Right lobe of liver (tissue), 6 donors: ENCODE data around the gene C11orf21. TPM values are rescaled to one million over a fixed set of nuclear protein-coding genes. Genes with fewer than 3 reads are reported as not detected.

Experiments
- ATAC-seq, 4 donors: fragments of 200-7000 bp; cut with Tn5 transposase; one replicate each; pipeline ENCODE4 v1.9.1; 2020; ENCODE audit warnings: mild to moderate bottlenecking in 4 of 4, moderate library complexity in 4 of 4
- DNase-seq, 3 donors: peaks; one replicate each; pipeline ENCODE4 v3.0.0-alpha.2; 2020
- H3K27ac ChIP-seq, 3 donors: fragments of 200-600 bp; one replicate each; pipeline ENCODE4 v1.8.0; 2022
- H3K27me3 ChIP-seq, 2 donors: fragments of 200-600 bp; one replicate each; pipeline ENCODE4 v1.8.0; 2022
- H3K36me3 ChIP-seq, 4 donors: fragments of 200-600 bp; sonication (generic) in 1 of 4; one replicate each; pipeline versions ENCODE4 v1.5.1 to v1.8.0; 2017 to 2022; ENCODE audit warnings: control low read depth in 1 of 4
- H3K4me1 ChIP-seq, 4 donors: fragments of 200-600 bp; sonication (generic) in 1 of 4; one replicate each; pipeline versions ENCODE4 v1.5.1 to v1.8.0; 2017 to 2022; ENCODE audit warnings: control low read depth in 1 of 4
- H3K4me3 ChIP-seq, 3 donors: fragments of 200-600 bp; one replicate each; pipeline ENCODE4 v1.8.0; 2022
- H3K9me3 ChIP-seq, 4 donors: fragments of 200-600 bp; sonication (generic) in 1 of 4; one replicate each; pipeline versions ENCODE4 v1.5.1 to v1.8.0; 2017 to 2022; ENCODE audit warnings: control low read depth in 1 of 4
- CTCF ChIP-seq, 4 donors: fragments of 200-600 bp in 3 of 4; fragments of 450-650 bp in 1 of 4; IDR thresholded peaks; one replicate each; pipeline versions ENCODE4 v1.5.1 to v1.8.0; 2016 to 2022; ENCODE audit warnings: antibody characterized with exemption in 4 of 4, mild to moderate bottlenecking in 2 of 4
- POLR2A ChIP-seq: fragments of 450-650 bp; IDR thresholded peaks from one replicate; pipeline ENCODE4 v1.6.1; 2017; ENCODE audit warnings: antibody characterized with exemption, mild to moderate bottlenecking
- WGBS: methylation state at CpG from one replicate; pipeline ENCODE4 v1.1.6; 2018; ENCODE audit warnings: low coverage, low lambda C conversion rate; ENCODE audit not compliant: insufficient coverage; ENCODE audit errors: missing lambda C conversion rate; 5-methylcytosine and 5-hydroxymethylcytosine counted together
- intact Hi-C, 2 donors: fragments of 100-400 bp; cut with DNase I; formaldehyde crosslinking; loops; one replicate each; pipeline versions ENCODE4 v1.11.2 to v1.14.1; 2022
- total RNA-seq, 6 experiments: library from RNA; depleted of rRNA in 2 of 6; stranded (reverse); fragments of >200 nt in 2 of 6; fragmentation: NEBNext Ultra II Directional in 3 of 6; extraction: Animal tissue kit (Norgen Biotek cat#: 25700) in 3 of 6; gene quantifications; one replicate each; pipeline versions ENCODE4 v1.1.0 to v1.2.4, GENCODE V29; 2016 to 2023
- donor health status: DM: no; HTN: yes; CAD: no.
- donor health status: DM: no; HTN: no; CAD: no.
- donor health status: DM: no; HTN: no; CAD: no.
- donor health status: DM: no; HTN: yes; CAD: no.
- donor health status: DM: no; HTN: yes; CAD: no.

C11orf21 gene
- total RNA-seq, 6 experiments from 2014 or later: 0.25 to 0.51 (median 0.39) TPM

DNA sequence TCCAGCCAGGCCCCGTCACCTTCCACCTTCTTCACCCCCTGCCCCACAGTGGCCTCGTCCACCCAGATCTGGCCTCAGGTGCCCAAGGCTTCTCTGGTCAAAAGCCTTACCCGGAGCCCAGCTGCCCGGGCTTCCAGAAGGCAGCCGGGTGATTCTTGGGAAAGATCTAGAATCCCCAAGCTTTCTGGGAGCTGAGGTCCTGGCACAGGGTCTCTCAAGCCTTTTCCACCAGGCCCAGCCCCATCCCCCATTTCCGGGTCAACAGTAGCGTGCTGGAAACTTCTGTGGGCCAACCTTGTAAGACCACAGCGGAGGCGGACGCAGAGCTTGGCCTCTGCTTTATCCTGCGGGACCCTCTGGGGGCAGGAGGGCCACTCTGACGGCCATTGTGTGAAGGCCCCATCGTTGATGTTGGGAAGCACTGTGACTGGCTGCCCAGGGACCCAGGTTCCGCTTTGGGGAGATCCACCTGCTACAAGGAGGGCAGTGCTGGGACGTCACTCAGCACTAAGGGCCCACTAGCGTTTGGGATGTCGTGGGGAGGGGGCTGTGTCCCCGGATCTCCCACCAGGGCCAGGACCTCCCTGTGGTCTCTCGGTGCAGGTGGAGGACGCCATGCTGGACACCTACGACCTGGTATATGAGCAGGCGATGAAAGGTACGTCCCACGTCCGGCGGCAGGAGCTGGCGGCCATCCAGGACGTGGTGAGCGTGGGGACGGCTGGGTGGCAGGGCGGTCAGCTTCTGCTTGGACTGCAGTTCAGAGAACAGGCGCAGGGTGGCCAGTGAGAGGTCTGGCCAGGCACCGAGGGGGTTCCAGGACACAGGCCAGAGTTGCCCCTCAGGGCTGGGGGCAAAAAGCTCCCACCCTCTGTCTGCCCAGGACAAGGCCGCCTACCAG, 11.6 kb upstream of the C11orf21 start:
- Histone ChIP-seq H3K27ac (no peak overlapping the region), H3K9me3 (no peaks in the 10 kb centered on the region), H3K4me1 (peaks cover 0 to 7% (median 0%) of the 10 kb centered on the region in 4 donors), H3K4me3 (no peak overlapping the region), H3K36me3 (no peaks in the 10 kb centered on the region), H3K27me3 (no peaks in the 10 kb centered on the region)
- intact Hi-C loops: no loop called here
- DNase-seq (peak in 2 of 3 donors; percentile 47 to 58), ATAC-seq (no peak)
- TF ChIP-seq CTCF (IDR thresholded peaks at IDR 0.05) (no peak), POLR2A (no peak)
- WGBS: 84% methylated on average over 12 of the region's 34 CpGs

DNA sequence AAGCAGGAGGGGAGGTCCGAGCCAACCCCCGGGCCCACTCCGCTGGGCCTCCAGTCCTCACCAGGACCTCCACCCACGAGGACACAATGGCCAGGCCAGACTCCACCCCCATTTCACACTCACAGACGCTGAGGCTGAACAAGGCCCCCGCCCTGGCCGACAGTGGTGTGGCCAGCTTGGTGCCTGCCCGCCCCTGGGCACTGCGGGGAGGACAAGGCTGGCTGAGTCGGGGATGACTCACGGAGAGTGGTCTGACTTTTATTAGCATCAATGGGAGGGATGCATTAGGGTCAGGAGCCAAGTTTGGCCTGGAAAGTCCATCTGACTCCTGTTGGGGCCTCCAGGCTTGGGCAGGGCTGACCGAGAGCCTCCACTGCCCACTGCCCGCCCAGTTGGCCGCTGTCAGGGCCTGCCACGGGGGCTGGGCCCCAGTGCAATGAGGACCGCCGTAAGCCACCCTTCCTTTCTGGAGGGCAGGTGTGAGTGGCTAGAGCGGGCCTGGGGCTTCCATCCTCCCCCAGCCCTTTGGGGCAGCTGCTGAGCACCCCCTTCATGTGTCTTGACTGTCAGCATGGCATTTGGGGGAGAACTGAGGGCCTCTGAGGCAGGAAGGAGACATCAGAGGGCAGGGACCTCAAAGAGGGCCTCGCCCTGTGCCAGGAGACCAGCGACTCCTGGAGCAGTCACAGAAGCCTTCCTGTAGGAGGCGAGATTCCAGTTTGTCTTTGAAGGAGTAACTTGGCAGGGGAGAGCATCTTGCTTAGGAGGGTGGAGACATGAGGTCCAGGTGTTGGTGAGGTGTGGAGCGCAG, 10.7 kb upstream of the C11orf21 start:
- no peak overlapping the region for H3K4me3 ChIP-seq
- intact Hi-C loops: no loop called here
- no peak for ATAC-seq
- peaks cover 0 to 7% (median 0%) of the 10 kb centered on the region in 4 donors for H3K4me1 ChIP-seq
- no peaks in the 10 kb centered on the region for H3K36me3 ChIP-seq
- 60% methylated on average over 1 of the region's 22 CpGs for WGBS
- no peaks in the 10 kb centered on the region for H3K27me3 ChIP-seq
- H3K27ac ChIP-seq: no peak overlapping the region
- DNase-seq: peak in 2 of 3 donors; percentile 36 to 44
- no peak for TF ChIP-seq POLR2A
- TF ChIP-seq CTCF (IDR thresholded peaks at IDR 0.05): no peak
- H3K9me3 ChIP-seq: no peaks in the 10 kb centered on the region

DNA sequence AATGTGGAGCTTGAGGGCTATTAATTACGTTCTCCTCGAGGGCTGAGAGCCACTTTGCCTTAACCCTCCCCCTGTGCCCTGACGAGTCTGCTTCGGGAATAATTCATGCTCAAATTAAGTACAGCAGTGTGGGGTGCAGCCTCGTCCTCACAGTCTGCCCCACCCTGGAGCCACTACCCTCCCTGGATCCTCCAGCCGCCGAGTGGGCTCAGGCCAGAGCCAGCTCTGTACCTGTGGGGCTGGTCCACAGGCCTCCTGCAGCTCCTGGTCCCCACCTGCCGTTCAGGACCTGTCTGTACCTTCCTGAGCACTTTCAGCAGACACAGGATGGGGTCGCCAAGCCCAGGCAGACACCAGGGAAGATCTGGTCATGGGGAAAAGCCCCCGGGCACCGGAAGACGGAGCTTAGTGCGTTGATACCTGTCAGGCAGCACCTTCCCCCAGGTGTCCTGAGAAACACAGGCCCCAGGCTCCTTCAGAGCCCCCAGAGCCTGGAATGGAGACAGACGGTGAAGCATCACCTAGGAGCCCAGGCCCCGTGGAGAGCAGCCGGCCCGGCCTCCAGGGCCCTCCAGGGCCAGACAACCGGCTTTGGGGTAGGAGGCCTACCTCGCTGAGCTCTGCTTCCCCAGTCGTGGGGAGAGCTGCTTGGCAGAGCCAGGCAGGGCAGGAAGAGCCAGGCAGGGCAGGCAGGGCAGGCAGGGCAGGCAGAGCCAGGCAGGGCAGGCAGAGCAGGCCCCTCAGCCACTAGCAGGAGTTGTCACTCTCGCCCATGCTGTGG, 9.8 kb upstream of the C11orf21 start:
- DNase-seq: peak in 1 of 3 donors; percentile 35

More for the DNA sequence above, 9.8 kb upstream of the C11orf21 start:
- Histone ChIP-seq H3K9me3 (no peaks in the 10 kb centered on the region), H3K4me1 (peaks cover 0 to 7% (median 0%) of the 10 kb centered on the region in 4 donors), H3K27me3 (no peaks in the 10 kb centered on the region), H3K36me3 (no peaks in the 10 kb centered on the region), H3K4me3 (no peak overlapping the region), H3K27ac (no peak overlapping the region)
- no peak for ATAC-seq
- TF ChIP-seq POLR2A (no peak), CTCF (IDR thresholded peaks at IDR 0.05) (no peak)
- WGBS: 51% methylated on average over 2 of the region's 21 CpGs
- intact Hi-C loops: no loop called here
